ENCODE data around the gene ZFAND2A.
"Not testable (repeated sequence)": the region's sequence is repeated elsewhere in the genome, so short reads cannot be mapped to it uniquely, and the experiment has no call there.

ZFAND2A gene

DNA sequence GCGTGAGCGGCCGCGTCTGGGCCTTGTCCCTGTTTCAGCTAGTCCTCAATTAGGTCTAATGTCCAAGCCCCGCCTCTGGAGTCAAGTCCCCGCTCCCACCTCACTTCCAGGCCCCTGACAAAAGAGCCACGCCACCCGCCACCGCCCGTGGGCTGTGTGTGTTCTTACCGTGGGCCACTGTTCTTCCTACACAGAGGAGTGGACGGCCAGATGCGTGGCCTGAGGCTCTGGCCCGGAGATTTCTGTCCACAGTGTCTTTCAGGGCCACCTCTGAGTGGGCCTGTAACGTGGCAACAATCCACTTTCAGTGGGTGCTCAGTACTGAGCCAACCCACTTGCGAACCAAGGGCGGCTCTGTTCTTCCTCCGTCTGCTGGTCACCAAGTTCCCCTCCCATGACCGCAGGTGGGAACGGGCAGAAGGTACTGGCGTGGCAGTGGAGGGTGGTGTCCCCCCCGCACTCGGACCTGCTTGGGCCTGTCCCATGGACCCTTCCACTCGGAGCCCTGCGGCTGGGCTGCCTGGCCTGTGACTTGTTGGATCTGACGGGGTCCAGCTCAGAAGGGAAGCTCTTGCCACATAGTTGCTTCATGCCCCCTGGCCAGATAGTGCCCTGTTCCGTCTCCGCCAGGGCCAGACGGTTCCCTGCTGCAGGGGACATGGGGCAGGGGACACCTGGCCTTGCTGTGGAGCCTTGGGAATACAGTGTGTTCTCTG, 15.0 kb upstream of the ZFAND2A start:
- DNase-seq: no peak

DNA sequence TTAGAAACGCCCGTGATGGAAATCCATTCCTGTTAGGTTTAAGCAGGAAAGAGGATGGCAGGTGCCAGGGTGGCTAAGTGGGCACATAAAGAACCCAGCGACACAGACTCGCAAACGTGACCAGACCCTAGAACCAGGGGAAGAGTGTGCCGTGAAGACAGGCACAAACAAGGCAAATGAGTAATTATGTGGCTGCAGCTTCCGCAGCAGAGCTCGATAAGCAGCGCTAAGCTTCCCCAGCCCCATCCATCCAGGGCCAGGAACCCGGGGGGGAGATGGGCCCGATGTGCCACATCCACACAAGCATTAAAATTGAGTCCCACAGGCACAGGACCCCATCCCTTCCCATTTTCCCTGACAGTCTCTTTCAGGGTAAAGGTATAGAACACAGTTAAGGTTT, 14.0 kb upstream of the ZFAND2A start:
- DNase-seq: no peak

DNA sequence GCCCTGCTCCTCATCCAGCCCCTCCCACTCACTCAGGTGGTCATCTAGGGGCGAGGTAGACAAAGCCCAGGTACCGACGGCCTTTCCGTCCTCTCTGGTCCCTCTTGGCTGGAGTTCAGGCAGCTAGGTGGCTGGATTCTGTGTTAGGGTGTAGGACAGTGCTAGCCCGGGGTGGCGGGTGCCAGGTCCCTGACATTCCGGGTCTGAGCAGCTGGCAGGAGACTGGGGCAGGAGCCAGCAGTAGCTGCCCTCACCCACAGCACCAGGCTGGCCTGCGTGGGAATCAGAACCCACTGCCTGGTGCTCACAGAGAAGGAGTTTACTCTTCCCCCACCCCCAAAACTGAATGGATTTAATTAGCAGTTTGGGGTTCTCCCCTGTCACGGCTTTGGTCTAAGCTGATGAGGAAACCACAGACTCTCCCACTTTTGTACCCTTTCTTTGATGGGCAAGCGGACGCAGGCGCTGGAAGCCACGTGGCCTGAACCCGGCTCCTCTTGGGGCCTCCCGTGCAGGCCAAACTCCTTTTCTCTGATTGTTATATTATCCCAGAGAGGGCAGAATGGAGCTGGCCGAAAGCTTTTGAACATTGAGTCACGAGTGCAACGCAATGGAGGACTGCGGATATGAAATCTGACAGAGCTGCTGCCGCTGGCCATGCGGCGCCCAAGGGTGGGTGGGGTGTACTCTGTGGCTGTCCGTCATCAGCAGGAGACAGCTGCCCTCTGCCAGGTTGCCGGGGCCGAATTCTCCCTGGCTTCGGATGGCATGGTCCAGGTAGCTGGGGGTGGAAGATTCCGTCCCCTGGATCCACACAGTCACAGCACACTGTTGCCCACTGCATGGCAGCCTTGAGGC, 12.9 kb upstream of the ZFAND2A start:
- no peak for DNase-seq

DNA sequence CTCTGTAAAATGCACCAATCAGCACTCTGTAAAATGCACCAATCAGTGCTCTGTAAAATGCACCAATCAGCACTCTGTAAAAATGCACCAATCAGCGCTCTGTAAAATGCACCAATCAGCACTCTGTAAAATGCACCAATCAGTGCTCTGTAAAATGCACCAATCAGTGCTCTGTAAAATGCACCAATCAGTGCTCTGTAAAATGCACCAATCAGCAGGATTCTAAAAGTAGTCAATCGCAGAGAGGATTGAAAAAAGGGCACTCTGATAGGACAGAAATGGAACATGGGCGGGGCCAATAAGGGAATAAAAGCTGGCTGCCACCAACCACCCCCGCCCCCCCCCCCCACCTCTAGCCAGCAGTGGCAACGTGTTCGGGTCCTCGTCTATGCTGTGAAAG, 11.5 kb upstream of the ZFAND2A start:
- not testable (repeated sequence) for DNase-seq

DNA sequence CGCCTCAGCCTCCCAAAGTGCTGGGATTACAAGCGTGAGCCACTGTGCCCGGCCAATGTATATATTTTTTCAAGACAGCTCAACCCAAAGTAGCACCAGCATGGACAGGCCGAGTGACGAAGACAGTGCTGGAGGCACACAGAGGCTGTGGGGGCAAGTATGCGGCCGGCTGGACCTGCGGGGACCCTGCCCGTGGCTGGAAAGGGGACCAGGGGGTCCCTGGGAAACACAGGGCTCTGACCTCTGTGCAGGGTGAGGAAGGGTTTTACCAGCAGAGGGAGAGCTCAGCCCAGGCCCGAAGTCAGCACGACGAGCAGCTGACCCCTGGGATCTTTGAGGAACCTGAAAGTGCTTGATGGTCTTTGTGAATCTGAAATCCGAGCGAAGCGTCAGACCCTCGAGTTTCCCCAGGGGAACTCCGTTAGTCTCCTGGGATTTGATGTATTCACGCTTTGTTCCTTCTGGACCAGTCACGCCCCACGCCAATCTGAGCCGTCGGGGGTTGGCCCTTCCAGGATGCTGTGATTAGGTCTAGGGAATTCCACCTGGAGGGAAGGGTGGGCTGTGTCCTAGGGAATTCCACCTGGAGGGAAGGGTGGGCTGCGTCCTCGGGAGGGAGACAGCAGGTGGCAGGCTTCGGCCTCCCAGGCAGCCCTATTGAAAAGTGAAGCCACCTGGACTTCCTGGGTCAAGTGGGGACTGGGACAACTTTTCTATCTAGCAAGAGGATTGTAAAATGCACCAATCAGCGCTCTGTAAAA, 10.9 kb upstream of the ZFAND2A start:
- DNase-seq: no peak

DNA sequence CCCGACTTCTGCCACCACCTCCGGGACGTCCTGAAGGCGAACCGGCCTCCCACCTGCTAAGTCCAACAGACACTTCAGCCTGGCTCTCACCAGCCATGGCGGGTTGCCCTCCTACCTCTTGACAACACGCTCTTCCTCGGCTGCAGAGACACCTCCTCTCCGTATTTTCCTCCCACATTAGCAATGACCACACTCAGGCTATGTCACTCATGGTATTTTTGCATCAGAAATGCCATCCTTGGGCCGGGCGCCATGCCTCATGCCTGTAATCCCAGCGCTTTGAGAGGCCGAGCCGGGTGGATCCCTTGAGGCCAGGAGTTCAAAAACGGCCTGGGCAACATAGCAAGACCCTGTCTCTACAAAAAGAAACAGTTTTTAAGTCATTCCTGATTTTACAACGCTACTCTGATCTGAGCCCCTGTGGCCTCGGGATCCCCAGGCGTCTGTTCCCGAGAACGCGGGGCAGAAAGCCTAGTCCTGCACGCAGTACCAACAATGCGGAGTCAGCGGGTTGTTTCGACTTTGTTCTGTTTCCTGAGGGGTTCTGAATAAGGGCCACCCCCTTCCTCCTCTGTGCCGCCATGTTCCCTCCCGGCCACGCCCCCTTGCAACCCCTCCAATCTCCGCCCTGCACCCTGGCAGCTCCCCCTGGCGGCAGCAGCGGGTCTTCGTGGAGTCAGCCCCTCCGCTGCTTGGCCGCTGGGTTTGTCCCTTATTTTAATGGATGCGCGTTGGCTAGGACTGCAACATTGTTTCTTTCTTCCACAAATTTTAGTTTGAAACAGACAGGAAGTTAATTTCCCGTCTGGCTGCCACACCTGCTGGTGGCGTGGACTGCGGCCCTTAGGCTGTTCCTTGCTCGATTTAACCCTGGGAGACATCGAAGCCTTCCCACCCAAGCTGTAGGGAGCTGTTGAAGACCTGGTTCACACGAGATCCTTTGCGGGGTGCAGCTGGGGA, 9.7 kb upstream of the ZFAND2A start:
- peak; percentile 95 for DNase-seq

DNA sequence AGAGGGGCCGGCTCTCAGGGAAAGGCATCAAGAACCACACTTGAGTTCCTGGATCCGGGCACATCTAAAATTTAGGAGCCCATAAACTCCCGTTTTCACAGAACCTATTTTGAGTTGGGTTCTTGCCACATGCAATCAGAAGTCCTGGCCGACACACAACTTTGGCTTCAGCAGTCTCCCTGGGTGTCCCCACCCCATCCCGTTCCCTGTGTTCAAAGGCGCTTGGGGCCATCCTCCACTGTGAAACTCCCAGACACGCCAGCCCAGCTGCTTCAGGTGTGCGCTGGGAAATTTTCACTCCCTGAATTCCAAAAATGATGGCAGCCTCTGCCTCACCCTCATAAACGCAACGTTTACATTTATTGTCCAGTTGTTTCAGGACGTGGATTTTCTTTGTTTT, 8.4 kb upstream of the ZFAND2A start:
- no peak for DNase-seq

DNA sequence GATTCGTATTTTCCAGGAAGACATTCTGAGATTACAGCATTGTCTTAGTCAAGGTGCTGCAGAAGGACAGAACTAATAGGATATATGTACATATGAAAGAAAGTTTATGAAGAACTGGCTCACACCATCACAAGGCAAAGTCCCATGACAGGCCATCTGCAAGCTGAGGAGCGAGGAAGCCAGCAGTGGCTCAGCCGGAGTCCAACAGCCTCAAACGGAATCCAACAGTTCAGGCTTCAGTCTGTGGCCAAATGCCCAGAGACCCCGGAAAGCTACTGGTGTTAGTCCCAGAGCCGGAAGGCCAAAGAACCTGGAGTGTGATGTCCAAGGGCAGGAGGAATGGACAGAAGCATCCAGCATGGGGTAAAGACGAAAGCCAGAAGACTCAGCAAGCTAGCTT, 4.4 kb upstream of the ZFAND2A start:
- DNase-seq: no peak

DNA sequence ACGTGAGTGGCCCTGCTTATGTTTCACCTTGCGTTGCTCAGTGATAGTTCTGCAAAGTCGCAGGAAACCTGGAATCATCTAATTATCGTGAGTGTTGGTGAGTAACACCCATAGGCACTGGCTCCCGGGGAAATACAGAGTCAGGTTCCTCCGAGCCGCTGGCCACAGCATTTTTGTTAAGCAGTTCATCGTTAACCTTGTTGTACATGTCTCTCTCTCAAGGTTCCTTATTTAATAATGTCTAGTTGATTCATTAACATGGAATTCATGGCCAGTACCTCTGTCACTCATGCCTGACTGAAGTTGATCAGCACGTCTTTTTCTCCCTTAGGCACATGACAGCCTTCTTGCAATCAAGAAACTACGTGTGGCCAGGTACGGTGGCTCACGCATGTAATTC, 3.1 kb upstream of the ZFAND2A start:
- no peak for DNase-seq

DNA sequence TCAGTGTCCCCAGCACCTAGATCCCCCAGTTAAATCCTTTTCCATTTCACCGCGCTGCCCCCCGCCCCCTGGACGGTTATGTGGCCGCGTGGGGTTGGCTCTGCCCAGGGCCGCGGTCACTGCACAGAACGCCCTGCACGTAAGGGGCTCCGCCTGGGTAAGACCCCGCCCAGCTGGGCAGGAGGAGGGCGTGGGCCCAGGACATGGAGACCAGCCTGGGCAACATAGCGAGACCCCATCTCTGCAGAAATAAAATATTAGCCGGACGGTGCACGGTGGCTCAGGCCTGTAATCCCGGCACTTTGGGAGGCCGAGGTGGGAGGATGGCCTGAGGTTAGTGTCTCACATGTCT, 650 bp upstream of the ZFAND2A start:
- peak; percentile 14 for DNase-seq

DNA sequence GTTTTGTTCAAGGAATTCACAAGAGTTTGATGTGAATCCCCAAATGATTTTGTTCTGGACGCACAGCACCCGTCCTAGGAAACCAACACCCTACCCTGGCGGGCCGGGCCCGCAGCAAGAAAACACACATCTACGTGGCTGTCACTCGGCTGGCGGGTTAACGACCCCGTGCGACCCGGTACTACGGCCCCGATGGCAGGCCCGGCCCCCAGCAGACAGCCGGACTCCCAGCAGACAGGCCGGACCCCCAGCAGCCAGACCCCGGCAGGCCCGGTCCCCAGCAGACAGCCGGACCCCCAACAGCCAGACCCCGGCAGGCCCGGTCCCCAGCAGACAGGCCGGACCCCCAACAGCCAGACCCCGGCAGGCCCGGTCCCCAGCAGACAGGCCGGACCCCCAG, 765 bp downstream of the ZFAND2A start:
- DNase-seq: not testable (repeated sequence)

DNA sequence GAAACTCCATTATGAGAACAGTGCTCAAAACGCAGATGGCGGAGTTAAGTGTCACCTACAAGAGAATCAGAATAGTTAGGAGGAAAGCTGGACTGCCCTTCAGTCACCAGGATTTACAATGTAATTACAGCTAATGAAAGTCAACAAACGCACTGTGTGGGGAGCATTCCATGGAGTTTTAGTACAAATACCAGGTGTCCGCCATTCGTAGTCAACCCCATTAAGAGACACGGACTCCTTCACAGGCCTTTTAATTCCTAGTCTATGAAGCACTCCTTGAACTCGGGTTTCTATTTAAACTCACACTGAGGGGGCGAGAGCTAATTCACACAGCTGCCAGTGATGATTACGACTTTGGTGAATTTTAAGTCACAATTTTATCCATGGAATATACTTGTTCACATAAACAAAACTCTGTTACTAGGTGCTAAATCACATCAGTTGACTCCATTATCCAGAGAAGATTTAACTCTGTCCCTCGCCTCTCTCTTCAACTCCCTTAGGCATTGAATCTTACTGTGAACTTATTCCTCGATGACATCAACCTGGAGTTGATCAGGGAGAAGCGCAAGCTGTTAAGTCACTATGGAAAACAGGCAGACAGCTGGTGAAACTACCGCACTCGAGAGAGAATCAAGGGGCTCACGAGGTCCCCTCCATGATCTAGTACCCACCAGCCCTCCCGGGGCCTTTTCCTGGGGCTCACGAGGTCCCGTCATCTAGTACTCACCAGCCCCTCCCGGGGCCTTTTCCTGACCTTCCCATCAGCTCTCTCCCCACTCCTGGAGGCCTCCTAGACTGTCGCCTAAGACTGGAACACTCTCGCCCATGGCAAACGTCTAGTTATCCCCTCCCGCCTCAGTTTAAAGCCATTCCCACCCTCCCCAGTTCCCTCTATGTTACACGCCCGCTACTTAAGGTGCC, 1.5 kb downstream of the ZFAND2A start:
- no peak for DNase-seq

DNA sequence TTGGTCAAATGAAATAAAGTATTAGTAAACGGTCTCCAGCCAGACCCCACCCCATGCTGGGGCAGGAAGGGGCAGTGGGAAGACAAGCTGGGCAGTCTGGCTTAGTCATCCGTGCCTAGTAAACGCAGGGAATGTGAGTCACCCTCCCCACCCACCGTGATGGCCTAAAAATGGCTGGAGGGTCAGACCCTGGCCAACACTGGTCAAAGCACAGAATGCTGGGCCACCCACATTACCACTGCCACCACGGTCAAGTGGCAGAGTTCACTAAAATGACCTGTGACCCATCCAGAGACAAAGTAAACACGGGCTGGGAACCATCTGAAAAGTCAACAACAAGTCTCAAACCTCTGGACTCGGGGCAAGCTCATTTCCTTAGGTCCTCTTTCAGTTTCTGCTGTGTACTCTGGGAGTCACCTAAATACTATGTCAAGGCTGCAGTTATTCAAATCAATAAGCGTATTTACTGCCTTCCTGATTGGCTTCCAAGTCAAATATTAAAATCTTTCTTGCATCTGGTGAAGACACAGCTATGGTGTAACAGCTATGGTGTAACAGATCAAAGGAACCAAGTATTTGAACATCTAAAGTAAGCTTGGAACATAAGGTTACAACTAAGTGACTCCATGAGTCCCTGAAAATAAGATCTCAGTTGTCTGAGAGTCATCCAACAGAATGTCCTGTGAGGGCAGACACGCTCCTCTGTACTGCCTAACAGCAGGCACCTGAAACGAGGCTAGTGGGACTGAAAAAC, 3.0 kb downstream of the ZFAND2A start:
- DNase-seq: no peak

DNA sequence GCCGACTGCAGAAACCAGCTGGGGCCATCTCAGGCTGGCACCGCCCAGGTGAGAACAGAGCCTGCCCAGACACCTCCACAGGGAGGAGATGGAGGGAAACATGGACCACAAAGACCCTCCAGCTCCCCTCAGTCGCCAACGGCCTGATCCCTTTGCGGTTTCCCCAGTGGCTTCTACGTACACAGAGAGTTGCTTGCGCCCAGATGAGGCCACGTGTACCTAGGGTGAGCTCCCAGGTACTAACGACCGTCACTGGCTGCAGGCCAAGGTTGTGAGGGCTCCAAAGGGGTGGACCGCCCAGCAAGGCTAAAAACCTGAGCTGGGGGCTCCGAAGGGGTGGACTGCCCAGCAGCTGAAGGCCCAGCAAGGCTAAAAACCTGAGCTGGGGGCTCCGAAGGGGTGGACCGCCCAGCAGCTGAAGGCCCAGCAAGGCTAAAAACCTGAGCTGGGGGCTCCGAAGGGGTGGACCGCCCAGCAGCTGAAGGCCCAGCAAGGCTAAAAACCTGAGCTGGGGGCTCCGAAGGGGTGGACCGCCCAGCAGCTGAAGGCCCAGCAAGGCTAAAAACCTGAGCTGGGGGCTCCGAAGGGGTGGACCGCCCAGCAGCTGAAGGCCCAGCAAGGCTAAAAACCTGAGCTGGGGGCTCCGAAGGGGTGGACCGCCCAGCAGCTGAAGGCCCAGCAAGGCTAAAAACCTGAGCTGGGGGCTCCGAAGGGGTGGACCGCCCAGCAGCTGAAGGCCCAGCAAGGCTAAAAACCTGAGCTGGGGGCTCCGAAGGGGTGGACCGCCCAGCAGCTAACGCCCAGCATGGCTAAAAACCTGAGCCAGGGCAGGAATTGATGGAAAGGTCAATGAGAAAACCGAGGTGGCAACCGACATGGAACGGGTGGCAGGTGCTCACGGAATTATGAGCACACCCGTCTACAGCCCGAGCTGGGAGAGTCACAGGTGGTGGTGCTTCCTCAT, 3.9 kb downstream of the ZFAND2A start:
- DNase-seq: not testable (repeated sequence)

DNA sequence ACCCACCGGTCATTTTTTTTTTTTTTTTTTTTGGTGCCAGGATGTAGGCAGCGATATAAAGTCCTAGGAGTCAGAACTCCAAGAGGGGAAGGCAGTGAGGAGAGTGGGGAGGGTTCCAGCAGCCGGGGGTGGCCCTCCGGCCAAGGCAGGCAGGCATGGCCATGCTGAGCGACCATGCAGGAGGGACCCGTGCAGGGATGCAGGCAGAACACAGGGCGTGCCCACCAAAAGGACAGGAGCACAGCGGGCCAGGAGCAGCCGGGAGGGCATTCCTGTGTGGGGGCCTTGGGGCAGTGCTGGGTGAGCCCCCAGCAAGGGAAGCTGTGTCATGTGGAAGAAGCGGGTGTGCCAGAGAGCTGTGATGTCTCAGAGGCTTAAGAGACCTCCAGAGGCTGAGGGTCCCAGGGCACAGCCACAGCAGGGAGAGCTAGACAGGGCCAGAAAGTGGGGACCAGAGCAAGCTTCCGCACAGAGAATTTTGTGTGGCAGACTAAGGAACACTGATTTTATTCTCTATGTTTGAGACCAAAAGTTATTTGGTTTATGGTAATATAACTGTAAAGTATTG, 5.7 kb downstream of the ZFAND2A start:
- DNase-seq: no peak

DNA sequence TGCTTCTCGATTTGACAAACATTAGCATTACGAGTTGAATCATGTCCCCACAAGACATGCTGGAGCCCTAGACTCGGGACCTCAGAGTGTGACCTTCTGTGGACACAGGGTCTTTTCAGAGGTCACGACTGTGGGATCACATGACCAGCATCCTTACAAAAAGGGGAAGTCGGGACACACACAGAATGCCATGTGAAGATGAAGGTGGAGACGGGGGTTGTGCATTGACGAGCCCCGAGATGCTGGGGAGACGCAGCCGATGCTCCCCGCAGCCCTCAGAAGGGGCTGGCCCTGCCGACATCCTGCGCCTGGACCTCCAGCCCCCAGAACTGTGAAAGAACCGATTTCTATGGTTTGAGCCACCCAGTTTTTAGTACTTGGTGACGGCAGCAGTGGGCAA, 7.5 kb downstream of the ZFAND2A start:
- DNase-seq: no peak

DNA sequence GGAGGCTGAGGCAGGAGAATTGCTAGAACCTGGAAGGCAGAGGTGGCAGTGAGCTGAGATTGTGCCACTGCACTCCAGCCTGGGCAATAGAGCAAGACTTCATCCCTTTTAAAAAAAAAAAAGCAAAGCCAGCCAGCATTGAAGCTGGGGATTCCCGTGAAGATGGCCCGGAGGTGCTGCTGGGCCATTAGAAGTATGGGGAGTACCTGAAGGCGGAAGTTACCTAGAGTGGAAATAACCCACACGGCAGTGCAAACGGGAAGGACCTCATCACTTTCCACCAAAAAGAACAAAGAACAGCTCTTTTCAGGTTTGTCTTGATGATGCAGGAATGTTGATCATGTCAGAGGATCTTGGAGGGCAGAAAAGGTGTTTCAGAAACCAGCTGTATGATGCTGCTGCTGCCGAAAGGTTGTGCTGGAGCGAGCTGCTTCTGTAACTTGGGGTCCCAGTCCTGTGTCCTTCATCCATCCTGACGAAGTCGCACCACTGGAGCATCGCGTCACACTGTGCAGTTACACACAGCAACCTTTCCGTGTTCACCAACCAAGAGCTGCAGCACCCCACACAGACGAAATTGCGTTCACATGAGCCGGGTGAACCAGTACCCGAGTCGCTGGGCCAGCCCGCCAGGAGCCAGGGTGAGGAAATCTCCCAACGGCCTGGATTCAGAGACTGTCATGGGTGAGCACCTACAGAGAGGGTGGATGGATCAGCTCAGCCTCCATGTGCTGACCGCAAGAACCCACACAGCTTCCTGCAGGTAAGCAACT, 8.2 kb downstream of the ZFAND2A start:
- DNase-seq: no peak

DNA sequence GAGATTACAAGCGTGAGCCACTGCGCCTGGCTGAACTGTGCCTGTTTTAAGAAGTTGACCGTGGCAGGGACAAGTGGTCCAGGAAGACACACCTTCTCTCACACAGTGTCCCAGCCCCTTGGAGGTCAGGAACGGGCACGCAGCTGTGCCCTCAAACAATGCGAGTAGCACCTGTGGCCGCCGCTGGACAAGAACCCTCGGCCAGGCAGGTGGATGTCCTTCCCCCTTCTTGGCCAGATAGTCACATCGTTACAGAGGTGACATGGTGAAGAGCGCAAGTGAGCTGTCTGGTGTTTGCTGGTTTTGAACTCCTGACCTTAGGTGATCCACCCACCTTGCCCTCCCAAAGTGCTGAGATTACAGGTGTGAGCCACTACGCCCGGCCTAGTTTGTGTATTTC, 8.8 kb downstream of the ZFAND2A start:
- DNase-seq: no peak

Data from stimulated activated CD4-positive, alpha-beta T cell treated with anti-CD3 and anti-CD28 coated beads, Interleukin-12 subunit alpha, Interleukin-12 subunit beta, amount 100 ng/mL, for 4 hours (primary cell).